Caco-2 (cell line): ENCODE data around the gene SERPINE3. TPM values are rescaled to one million over a fixed set of nuclear protein-coding genes. Genes with fewer than 3 reads are reported as not detected.

Experiments
- BruUV-seq: library from RNA; stranded (reverse); fragments of 400-500 nt; replicated peaks from 2 replicates; lab custom pipeline; 2021; lab: Mats Ljungman, UMichigan
- CTCF ChIA-PET: fragments of 300-600 bp; sonication (Branson Sonifier 250); formaldehyde crosslinking; loops from one replicate; lab custom pipeline; 2022; ENCODE audit warnings: antibody characterized with exemption; lab: Charles Lee
- POLR2A ChIA-PET: fragments of 300-600 bp; sonication (Branson Sonifier 250); formaldehyde crosslinking; loops from one replicate; lab custom pipeline; 2022; ENCODE audit warnings: antibody characterized with exemption; lab: Charles Lee
- DNase-seq, 2 experiments: peaks; one replicate each; pipeline versions ENCODE4 v3.0.0 to v3.0.0-alpha.2; 2020 to 2022
- H3K27me3 ChIP-seq: replicated peaks from 2 replicates; pipeline ENCODE4 v1.6.0; 2011; ENCODE audit warnings: low read length; ENCODE audit not compliant: control insufficient read depth, insufficient read depth
- H3K36me3 ChIP-seq: 2 replicates; pipeline ENCODE4 v1.5.1; 2011; ENCODE audit warnings: low read length; ENCODE audit not compliant: control insufficient read depth, insufficient read depth
- H3K4me1 ChIP-seq: fragments of 250-450 bp; sonication (Bioruptor Pico); 2 replicates; pipeline ENCODE4 v1.5.1; 2020; ENCODE audit warnings: mild to moderate bottlenecking
- H3K4me3 ChIP-seq: 2 replicates; pipeline ENCODE4 v1.5.1; 2011; ENCODE audit warnings: low read depth, mild to moderate bottlenecking, control low read depth, low read length
- H3K9me3 ChIP-seq: fragments of 250-450 bp; sonication (Bioruptor Pico); 2 replicates; pipeline ENCODE4 v1.5.1; 2020; ENCODE audit warnings: mild to moderate bottlenecking, moderate library complexity
- H3K27ac Mint-ChIP-seq: one replicate; pipeline ENCODE4 v1.8.0; 2022; ENCODE audit warnings: mixed read lengths; ENCODE audit not compliant: unreplicated experiment
- H3K27me3 Mint-ChIP-seq: one replicate; pipeline ENCODE4 v1.8.0; 2022; ENCODE audit warnings: mixed read lengths; ENCODE audit not compliant: insufficient read depth, unreplicated experiment
- H3K36me3 Mint-ChIP-seq: one replicate; pipeline ENCODE4 v1.8.0; 2022; ENCODE audit warnings: mild to moderate bottlenecking, mixed read lengths; ENCODE audit not compliant: insufficient read depth, unreplicated experiment
- H3K4me1 Mint-ChIP-seq: one replicate; pipeline ENCODE4 v1.8.0; 2022; ENCODE audit warnings: low read depth, mixed read lengths; ENCODE audit not compliant: unreplicated experiment
- H3K4me3 Mint-ChIP-seq: one replicate; pipeline ENCODE4 v1.8.0; 2022; ENCODE audit warnings: mild to moderate bottlenecking, moderate library complexity, mixed read lengths; ENCODE audit not compliant: unreplicated experiment
- H3K9me3 Mint-ChIP-seq: one replicate; pipeline ENCODE4 v1.8.0; 2022; ENCODE audit warnings: mixed read lengths; ENCODE audit not compliant: unreplicated experiment
- intact Hi-C: fragments of 100-400 bp; cut with micrococcal nuclease; formaldehyde crosslinking; loops from one replicate; pipeline ENCODE4 v1.10.0; 2022; ENCODE audit not compliant: unreplicated experiment
- total RNA-seq: library from RNA; stranded (reverse); gene quantifications from 2 replicates; pipeline ENCODE4 v1.2.3, GENCODE V29; 2022
- TF ChIP-seq, protein P1 (sequence below), 2 experiments: fragments of 200-600 bp in 1 of 2; IDR thresholded peaks; 1 replicate in 1 of 2; 2 replicates in 1 of 2; pipeline versions ENCODE4 v1.5.1 to v1.8.0; 2011 to 2022; ENCODE audit warnings: antibody characterized with exemption in 1 of 2, control low read depth in 1 of 2, inconsistent platforms in 1 of 2, low read depth in 1 of 2, low read length in 1 of 2, mild to moderate bottlenecking in 1 of 2, moderate library complexity in 1 of 2; ENCODE audit not compliant: insufficient read depth in 1 of 2, severe bottlenecking in 1 of 2, unreplicated experiment in 1 of 2

Gene SERPINE3
- total RNA-seq, 1 experiment from 2014 or later = not detected

DNA sequence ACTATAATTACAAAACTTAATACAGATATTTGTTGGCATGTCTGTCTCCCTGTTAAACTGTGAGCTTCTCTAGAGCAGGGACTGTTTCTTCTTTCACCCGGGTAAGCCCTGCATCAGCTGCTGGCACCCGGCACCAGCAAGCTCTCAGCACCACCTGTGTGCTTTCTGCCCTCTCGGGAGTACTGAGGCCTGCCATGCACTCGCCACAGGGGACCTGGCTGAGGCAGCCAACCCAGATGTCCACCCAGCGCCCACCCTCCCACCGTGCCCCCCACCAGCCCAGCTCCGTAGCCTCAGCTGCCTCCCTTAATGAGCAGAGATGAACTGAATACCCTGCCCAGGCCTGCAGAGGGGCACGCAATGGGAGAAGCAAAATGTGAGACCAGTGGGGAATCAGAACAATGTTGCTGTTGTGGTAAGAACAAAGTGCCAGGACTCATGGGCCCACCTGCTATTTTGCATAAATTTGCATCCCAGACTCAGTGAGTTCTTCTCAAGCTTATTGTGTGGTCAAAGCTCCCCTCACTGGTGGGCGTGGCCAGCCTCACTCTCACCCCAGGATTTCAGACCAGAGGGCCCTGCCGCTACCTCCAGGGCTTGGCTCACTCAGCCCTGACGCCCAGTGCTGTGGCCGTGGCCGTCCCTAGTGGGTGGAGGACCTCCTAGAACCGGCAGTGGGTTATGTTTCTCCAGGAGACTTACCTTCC, 14.6 kb upstream of the SERPINE3 start:
- Mint-ChIP-seq H3K4me3 (no peak overlapping the region), H3K27ac (no peak overlapping the region), H3K36me3 (no peaks in the 10 kb centered on the region), H3K9me3 (no peaks in the 10 kb centered on the region), H3K27me3 (no peaks in the 10 kb centered on the region), H3K4me1 (no peaks in the 10 kb centered on the region)
- DNase-seq = no peak
- H3K27me3 ChIP-seq = no peaks in the 10 kb centered on the region
- BruUV-seq = no TSS peak
- intact Hi-C loops = no loop called here
- no peaks in the 10 kb centered on the region for H3K36me3 ChIP-seq
- no peaks in the 10 kb centered on the region for H3K4me1 ChIP-seq
- H3K9me3 ChIP-seq = no peaks in the 10 kb centered on the region
- TF ChIP-seq, protein P1, sequence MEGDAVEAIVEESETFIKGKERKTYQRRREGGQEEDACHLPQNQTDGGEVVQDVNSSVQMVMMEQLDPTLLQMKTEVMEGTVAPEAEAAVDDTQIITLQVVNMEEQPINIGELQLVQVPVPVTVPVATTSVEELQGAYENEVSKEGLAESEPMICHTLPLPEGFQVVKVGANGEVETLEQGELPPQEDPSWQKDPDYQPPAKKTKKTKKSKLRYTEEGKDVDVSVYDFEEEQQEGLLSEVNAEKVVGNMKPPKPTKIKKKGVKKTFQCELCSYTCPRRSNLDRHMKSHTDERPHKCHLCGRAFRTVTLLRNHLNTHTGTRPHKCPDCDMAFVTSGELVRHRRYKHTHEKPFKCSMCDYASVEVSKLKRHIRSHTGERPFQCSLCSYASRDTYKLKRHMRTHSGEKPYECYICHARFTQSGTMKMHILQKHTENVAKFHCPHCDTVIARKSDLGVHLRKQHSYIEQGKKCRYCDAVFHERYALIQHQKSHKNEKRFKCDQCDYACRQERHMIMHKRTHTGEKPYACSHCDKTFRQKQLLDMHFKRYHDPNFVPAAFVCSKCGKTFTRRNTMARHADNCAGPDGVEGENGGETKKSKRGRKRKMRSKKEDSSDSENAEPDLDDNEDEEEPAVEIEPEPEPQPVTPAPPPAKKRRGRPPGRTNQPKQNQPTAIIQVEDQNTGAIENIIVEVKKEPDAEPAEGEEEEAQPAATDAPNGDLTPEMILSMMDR (IDR thresholded peaks at IDR 0.05; ENCODE audit: insufficient read depth in 1 of 2, low read depth in 1 of 2, low read length in 1 of 2, severe bottlenecking in 1 of 2, unreplicated experiment in 1 of 2) = no peak
- ChIA-PET CTCF (no interaction called here), POLR2A (no interaction called here)
- no peak overlapping the region for H3K4me3 ChIP-seq

DNA sequence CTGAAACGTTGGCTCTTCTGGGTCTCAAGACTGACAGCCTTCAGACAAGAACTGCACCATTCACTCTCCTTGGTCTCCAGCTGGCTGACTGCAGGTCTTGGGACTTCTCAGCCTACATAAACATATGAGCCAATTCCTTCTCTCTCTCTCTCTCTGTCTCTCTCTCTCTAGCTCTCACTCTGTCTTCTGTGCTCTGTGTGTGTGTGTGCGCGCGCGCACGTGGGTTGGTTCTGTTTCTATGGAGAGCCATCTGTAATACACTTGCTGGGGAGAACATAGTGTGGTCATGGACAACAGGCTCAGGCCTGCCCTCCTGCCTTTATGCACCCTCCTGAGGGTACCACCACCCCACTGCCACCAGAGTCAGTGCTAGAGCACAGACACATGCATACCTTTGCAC, 13.7 kb upstream of the SERPINE3 start:
- H3K4me3 ChIP-seq = no peak overlapping the region
- BruUV-seq = no TSS peak
- Mint-ChIP-seq H3K9me3 (no peaks in the 10 kb centered on the region), H3K4me1 (no peaks in the 10 kb centered on the region), H3K27ac (no peak overlapping the region), H3K4me3 (no peak overlapping the region), H3K36me3 (no peaks in the 10 kb centered on the region), H3K27me3 (no peaks in the 10 kb centered on the region)
- POLR2A ChIA-PET = no interaction called here
- CTCF ChIA-PET = no interaction called here
- H3K9me3 ChIP-seq = no peaks in the 10 kb centered on the region
- no peaks in the 10 kb centered on the region for H3K36me3 ChIP-seq
- H3K4me1 ChIP-seq = no peaks in the 10 kb centered on the region
- no peaks in the 10 kb centered on the region for H3K27me3 ChIP-seq
- TF ChIP-seq, protein P1 (IDR thresholded peaks at IDR 0.05; ENCODE audit: insufficient read depth in 1 of 2, low read depth in 1 of 2, low read length in 1 of 2, severe bottlenecking in 1 of 2, unreplicated experiment in 1 of 2) = no peak
- intact Hi-C loops = no loop called here
- no peak for DNase-seq

GRCh38 chr13:51326777-51327176, 12.7 kb upstream of the SERPINE3 start:
- ChIA-PET POLR2A (no interaction called here), CTCF (no interaction called here)
- Mint-ChIP-seq H3K9me3 (no peaks in the 10 kb centered on the region), H3K36me3 (no peaks in the 10 kb centered on the region), H3K27ac (no peak overlapping the region), H3K4me1 (no peaks in the 10 kb centered on the region), H3K4me3 (no peak overlapping the region), H3K27me3 (no peaks in the 10 kb centered on the region)
- no peak for DNase-seq
- H3K4me1 ChIP-seq = no peaks in the 10 kb centered on the region
- intact Hi-C loops = no loop called here
- H3K27me3 ChIP-seq = no peaks in the 10 kb centered on the region
- no peaks in the 10 kb centered on the region for H3K9me3 ChIP-seq
- TF ChIP-seq, protein P1 (IDR thresholded peaks at IDR 0.05; ENCODE audit: insufficient read depth in 1 of 2, low read depth in 1 of 2, low read length in 1 of 2, severe bottlenecking in 1 of 2, unreplicated experiment in 1 of 2) = no peak
- no peak overlapping the region for H3K4me3 ChIP-seq
- H3K36me3 ChIP-seq = no peaks in the 10 kb centered on the region
- BruUV-seq = no TSS peak
